Activated T-helper 1 cell treated with anti-CD3 and anti-CD28 coated beads, Interleukin-12 subunit alpha, Interleukin-12 subunit beta, Interleukin-2, Interleukin-4 antibody, amounts not matched to agents 30 ng/mL and 10 ng/mL and 1 ng/mL, durations not matched to agents 14 hours and 24 hours and 36 hours (primary cell): ENCODE results near the gene SYNE2. TPM values are rescaled to one million over a fixed set of nuclear protein-coding genes. Genes with fewer than 3 reads are reported as not detected.
"Not testable (repeated sequence)": the region's sequence is repeated elsewhere in the genome, so short reads cannot be mapped to it uniquely, and the experiment has no call there.

Experiments
- DNase-seq: peaks from one replicate; pipeline ENCODE4 v3.0.0; 2021; ENCODE audit warnings: low spot score
- H3K27ac Mint-ChIP-seq: one replicate; pipeline ENCODE4 v1.8.0; 2021; ENCODE audit warnings: mild to moderate bottlenecking, mixed read lengths
- H3K27me3 Mint-ChIP-seq: one replicate; pipeline ENCODE4 v1.8.0; 2022; ENCODE audit warnings: mild to moderate bottlenecking, moderate library complexity, mixed read lengths; ENCODE audit not compliant: insufficient read depth
- H3K36me3 Mint-ChIP-seq: one replicate; pipeline ENCODE4 v1.8.0; 2021; ENCODE audit warnings: low read depth, mixed read lengths
- H3K4me1 Mint-ChIP-seq: one replicate; pipeline ENCODE4 v1.8.0; 2021; ENCODE audit warnings: low read depth, mixed read lengths
- H3K4me3 Mint-ChIP-seq: one replicate; pipeline ENCODE4 v1.8.0; 2021; ENCODE audit warnings: mild to moderate bottlenecking, moderate library complexity, mixed read lengths
- H3K9me3 Mint-ChIP-seq: one replicate; pipeline ENCODE4 v1.8.0; 2021; ENCODE audit warnings: mixed read lengths
- intact Hi-C: fragments of 100-400 bp; cut with micrococcal nuclease; formaldehyde crosslinking; loops from one replicate; pipeline ENCODE4 v1.15.1; 2024
- total RNA-seq: library from RNA; stranded (reverse); gene quantifications from 2 replicates; pipeline ENCODE4 v1.2.3, GENCODE V29; 2022

SYNE2 gene
- total RNA-seq, 1 donor from 2014 or later: 25.1 TPM

DNA sequence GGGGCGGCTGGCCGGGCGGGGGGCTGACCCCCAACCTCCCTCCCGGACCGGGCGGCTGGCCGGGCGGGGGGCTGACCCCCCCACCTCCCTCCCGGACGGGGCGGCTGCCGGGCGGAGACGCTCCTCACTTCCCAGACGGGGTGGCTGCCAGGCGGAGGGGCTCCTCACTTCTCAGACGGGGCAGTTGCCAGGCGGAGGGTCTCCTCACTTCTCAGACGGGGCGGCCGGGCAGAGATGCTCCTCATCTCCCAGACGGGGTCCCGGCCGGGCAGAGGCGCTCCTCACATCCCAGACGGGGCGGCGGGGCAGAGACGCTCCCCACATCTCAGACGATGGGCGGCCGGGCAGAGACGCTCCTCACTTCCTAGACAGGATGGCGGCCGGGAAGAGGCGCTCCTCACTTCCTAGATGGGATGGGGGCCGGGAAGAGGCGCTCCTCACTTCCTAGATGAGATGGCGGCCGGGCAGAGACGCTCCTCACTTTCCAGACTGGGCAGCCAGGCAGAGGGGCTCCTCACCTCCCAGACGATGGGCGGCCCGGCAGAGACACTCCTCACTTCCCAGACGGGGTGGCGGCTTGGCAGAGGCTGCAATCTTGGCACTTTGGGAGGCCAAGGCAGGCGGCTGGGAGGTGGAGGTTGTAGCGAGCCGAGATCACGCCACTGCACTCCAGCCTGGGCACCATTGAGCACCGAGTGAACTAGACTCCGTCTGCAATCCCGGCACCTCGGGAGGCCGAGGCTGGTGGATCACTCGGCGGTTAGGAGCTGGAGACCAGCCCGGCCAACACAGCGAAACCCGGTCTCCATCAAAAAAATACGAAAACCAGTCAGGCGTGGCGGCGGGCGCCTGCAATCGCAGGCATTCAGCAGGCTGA, 185.3 kb downstream of the SYNE2 start:
- Mint-ChIP-seq H3K9me3 (peaks cover 11% of the 10 kb centered on the region), H3K36me3 (peaks cover 30% of the 10 kb centered on the region)
- intact Hi-C loops, H3K27ac Mint-ChIP-seq, DNase-seq, H3K27me3 Mint-ChIP-seq, H3K4me3 Mint-ChIP-seq, H3K4me1 Mint-ChIP-seq: not testable (repeated sequence)

DNA sequence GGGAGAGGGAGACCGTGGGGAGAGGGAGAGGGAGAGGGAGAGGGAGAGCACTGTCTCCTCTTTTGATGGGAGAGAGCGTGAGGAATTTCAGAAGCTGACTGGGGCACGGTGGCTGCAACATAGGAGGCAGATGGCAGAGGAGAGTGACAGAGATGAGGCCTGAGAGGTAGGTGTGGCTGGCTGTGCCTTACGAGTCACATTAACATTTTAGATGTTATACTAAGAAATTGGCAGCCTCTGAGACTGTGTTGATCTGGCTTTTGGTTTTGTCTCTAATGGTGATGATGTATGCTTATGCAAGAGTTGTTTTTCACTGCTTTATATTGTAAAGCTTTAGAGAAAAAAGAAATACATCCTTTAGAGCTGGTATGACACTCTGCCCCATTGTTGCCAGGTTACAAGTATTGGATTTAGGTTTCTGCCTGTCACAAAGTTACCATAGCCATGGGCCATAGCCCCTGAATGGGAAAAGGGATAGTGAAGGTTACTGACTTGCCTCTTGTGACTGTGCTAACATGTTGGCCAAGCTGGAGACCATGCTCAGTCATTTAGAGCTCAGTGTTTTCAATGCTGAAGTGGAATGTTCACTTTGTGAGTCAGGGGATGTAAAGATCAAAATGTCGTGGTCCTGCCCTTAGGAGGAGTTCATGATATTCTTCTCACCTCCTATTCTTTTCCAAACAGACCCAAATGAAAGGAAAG, 186.2 kb downstream of the SYNE2 start:
- Mint-ChIP-seq H3K27me3 (no peaks in the 10 kb centered on the region), H3K4me3 (no peak overlapping the region), H3K36me3 (peaks cover 31% of the 10 kb centered on the region), H3K9me3 (peaks cover 11% of the 10 kb centered on the region), H3K27ac (no peak overlapping the region), H3K4me1 (no peaks in the 10 kb centered on the region)
- no peak for DNase-seq
- intact Hi-C loops: no loop called here

DNA sequence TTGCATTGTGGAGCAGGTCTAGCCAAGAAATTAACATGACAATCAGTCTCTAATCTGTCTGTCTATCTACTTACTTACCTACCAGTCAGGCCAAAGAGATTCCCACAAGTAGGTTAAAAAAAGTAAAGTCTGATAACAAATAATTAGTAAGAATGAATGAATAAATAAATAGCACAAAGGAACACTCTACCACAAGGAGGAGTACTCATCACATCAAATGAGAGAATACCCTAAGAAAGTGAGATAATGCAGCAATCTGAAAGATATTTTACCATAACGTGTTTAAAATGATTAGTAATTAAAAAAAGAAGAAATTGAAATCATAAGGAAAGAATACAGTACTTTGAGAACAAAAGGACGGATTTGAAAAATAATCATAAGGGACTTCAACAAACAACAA, 187.2 kb downstream of the SYNE2 start:
- Mint-ChIP-seq H3K27me3 (no peaks in the 10 kb centered on the region), H3K27ac (no peak overlapping the region), H3K4me3 (no peak overlapping the region), H3K4me1 (no peaks in the 10 kb centered on the region), H3K9me3 (peaks cover 11% of the 10 kb centered on the region), H3K36me3 (peaks cover 32% of the 10 kb centered on the region)
- no peak for DNase-seq
- intact Hi-C loops: no loop called here

DNA sequence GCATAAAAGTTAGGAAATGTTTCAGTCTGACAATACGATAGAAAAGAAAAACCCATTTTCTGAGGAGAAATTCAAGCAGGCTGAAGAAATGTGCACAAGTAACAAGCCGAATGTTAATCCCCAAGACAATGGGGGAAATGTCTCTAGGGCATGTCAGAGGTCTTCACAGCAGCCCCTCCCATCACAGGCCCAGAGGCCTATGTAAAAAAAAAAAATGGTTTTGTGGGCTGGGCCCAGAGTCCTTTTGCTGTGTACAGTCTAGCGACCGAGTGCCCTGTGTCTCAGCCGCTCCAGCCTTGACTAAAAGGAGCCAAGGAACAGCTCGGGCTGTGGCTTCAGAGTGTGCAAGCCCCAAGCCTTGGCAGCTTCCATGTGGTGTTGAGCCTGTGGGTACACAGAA, 190.5 kb downstream of the SYNE2 start:
- H3K4me3 Mint-ChIP-seq, DNase-seq, H3K27ac Mint-ChIP-seq, H3K27me3 Mint-ChIP-seq, intact Hi-C loops, H3K4me1 Mint-ChIP-seq: not testable (repeated sequence)
- Mint-ChIP-seq H3K36me3 (peaks cover 32% of the 10 kb centered on the region), H3K9me3 (peaks cover 11% of the 10 kb centered on the region)

DNA sequence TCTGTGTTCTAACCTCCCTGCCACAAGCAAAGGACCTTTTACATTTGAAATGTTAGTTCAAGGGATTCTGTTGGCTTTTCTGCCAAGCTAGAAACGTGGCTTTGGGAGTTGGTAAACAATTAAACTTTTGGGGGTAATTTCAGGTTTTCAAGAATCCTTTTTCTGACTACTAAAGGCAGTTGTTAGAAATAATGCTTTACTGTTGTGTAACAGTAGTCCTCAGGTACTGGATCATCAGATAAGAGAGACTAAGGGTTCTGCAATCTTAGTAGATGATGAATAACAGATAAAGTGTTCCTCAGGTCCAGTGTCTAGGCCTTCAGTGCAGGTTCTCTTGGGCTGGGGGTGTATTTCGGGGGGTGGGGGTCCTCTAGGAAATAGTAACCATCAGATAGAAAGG, 192.3 kb downstream of the SYNE2 start:
- no peak for DNase-seq
- H3K4me1 Mint-ChIP-seq: no peaks in the 10 kb centered on the region
- no peaks in the 10 kb centered on the region for H3K27me3 Mint-ChIP-seq
- no peak overlapping the region for H3K4me3 Mint-ChIP-seq
- peaks cover 11% of the 10 kb centered on the region for H3K9me3 Mint-ChIP-seq
- peaks cover 25% of the 10 kb centered on the region for H3K36me3 Mint-ChIP-seq
- no peak overlapping the region for H3K27ac Mint-ChIP-seq
- intact Hi-C loops: no loop called here

DNA sequence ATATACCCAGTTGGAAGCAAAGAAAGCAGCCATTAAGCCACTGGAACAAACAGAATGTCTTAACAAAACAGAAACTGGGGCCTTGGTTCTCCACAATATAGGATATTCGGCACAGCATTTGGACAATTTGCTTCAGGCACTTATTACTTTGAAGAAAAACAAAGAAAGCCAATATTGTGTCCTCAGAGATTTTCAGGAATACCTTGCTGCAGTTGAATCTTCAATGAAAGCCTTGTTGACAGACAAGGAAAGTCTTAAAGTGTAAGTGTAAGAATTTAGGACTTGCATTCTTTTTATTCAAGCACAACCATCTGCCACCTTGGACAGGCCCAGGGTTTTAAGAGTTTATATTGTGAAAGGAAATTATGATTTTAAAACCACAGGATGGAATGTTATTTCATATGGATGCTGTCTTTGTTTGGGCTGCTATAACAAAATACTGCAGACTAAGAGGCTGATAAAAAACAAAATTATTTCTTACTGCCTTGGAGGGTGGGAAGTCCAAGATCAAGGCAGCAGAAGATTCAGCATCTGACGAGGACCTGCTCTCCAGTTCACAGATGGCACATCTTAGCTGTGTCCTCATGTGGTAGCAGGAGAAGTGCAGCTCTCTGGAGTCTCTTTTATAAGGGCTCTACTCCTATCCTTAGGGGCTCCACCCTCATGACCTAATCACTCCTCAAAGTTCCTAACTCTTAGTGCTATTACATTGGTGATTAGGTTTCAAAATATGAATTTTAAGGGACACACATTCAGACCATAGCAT, 197.0 kb downstream of the SYNE2 start:
- Mint-ChIP-seq H3K36me3 (peaks cover 28% of the 10 kb centered on the region), H3K4me3 (no peak overlapping the region), H3K27me3 (no peaks in the 10 kb centered on the region), H3K4me1 (no peaks in the 10 kb centered on the region), H3K9me3 (no peaks in the 10 kb centered on the region), H3K27ac (no peak overlapping the region)
- intact Hi-C loops: no loop called here
- no peak for DNase-seq

DNA sequence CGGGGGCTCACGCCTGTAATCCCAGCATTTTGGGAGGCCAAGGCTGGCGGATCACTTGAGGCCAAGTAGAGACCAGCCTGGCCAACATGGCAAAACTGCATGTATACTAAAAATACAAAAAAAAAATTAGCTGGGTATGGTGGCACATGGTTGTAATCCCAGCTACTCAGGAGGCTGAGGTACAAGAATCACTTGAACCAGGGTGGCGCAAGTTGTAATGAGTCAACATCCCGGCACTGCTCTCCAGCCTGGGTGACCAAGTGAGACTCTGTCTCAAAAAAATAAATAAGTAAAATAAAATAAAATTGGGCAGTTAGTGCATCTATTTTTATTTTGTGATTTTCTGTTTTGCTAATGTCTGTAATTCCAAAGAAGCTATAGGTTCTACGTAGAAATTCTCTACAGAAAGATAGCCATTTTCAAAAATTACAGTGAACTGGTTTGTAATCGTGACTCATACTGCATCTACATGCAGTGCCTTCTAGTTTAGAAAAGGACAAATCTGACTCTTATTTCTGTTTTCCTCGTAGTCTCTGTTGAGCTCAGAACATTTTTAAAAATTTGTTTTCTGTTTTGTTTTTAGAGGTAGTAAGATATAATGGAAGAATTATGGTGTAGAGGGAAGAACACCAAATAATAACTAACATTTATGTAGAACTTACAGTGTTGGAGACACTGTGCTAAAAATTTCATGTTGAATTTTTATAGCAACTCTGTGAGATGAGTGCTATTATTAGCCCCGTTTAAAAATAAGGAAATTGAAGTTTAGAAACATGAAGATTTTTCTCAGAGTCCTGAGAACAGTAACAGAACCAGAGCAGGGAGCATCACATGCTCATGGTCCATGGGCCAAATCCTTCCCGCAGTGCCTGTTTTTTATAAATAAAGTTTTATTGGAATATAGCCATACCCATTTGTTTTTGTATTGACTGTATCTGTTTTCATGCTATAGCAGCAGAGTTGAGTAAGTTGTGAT, 201.2 kb downstream of the SYNE2 start:
- no peak overlapping the region for H3K27ac Mint-ChIP-seq
- no peaks in the 10 kb centered on the region for H3K27me3 Mint-ChIP-seq
- no peaks in the 10 kb centered on the region for H3K4me1 Mint-ChIP-seq
- intact Hi-C loops: no loop called here
- no peak overlapping the region for H3K4me3 Mint-ChIP-seq
- peaks cover 36% of the 10 kb centered on the region for H3K36me3 Mint-ChIP-seq
- no peaks in the 10 kb centered on the region for H3K9me3 Mint-ChIP-seq
- no peak for DNase-seq

DNA sequence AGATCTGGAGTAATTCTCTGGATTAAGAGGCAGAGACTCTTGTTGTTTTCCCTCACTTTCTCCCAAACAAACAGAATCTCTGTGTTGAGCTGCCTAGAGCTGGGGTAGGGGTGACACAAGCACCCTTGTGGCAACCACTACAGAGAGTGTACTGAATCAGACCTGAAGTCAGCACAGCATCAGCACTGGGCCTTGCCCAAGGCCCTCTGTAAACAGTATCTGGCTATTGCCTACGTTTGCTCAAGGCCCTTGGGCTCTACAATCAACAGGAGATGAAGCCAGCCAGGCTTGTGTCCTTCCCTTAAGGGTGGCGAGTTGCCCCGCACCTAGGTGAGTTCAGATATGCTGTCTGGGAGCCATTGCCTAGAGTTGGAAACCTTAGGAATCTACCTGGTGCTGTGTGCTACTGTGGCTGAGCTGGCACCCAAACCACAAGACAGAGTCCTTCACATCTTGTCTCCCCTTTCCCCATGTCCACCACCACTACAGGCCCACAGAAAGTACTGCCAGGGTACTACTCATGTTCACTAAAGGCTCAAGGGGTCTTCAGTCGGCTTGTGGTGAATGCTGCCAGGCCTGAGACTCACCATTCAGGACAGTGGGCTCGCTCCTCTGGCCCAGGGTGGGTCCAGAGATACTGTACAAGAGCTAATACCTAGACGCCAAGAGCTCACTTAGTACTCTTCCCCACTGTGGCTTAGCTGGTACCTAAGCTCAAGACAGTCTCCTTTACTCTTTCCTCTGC, 206.8 kb downstream of the SYNE2 start:
- Mint-ChIP-seq H3K4me3 (no peak overlapping the region), H3K27me3 (no peaks in the 10 kb centered on the region), H3K9me3 (no peaks in the 10 kb centered on the region), H3K36me3 (peaks cover 25% of the 10 kb centered on the region), H3K4me1 (no peaks in the 10 kb centered on the region), H3K27ac (no peak overlapping the region)
- DNase-seq: no peak
- intact Hi-C loops: loop anchor here (2.0 kb wide), 1 partner anchor 243 kb away; no protein-coding TSS in a partner anchor

DNA sequence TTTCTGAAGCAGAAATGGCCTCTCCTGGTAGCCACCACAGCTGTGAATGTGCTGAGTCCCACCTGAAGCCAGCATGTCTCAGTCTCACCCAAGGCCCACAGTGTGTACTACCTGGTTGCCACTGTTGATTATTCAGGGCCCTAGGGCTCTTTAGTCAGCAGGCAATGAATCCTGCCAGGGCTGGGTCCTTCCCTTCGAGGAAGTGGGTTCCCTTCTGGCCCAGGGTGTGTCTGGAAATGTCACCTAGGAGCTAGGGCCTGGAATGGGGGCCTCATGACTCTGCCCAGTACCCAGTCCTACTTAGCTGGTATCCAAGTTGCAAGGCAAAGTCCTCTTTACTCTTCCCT, 207.4 kb downstream of the SYNE2 start:
- Mint-ChIP-seq H3K9me3 (no peaks in the 10 kb centered on the region), H3K27me3 (no peaks in the 10 kb centered on the region), H3K36me3 (peaks cover 24% of the 10 kb centered on the region), H3K27ac (no peak overlapping the region), H3K4me3 (no peak overlapping the region), H3K4me1 (no peaks in the 10 kb centered on the region)
- DNase-seq: no peak
- intact Hi-C loops: loop anchor here (2.0 kb wide), 1 partner anchor 243 kb away; no protein-coding TSS in a partner anchor

DNA sequence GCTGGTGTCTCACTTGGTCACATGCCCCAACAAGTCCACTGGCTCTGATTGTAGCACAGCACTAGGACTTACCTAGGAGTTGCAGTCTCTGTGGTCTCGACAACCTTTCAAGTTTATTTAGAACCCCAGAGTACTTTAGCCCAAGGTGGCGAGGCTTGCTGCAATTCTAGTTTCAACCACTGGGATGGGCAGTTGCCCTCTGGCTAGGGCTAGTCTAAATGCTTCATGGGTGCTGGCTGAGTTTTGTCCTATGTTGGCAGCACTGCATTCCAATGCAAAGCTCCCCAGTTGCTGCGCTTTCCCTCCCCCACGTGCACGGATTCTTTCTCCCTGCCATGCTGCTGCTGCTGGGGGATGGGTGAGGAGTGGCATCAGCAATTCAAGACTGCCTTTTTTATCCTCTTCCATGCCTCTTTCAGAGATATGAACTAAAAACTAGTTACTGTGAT, 207.9 kb downstream of the SYNE2 start:
- Mint-ChIP-seq H3K4me1 (no peaks in the 10 kb centered on the region), H3K9me3 (no peaks in the 10 kb centered on the region), H3K27me3 (no peaks in the 10 kb centered on the region), H3K36me3 (peaks cover 26% of the 10 kb centered on the region), H3K27ac (no peak overlapping the region), H3K4me3 (no peak overlapping the region)
- intact Hi-C loops: loop anchor here (2.0 kb wide), 1 partner anchor 242 kb away; no protein-coding TSS in a partner anchor
- DNase-seq: no peak

DNA sequence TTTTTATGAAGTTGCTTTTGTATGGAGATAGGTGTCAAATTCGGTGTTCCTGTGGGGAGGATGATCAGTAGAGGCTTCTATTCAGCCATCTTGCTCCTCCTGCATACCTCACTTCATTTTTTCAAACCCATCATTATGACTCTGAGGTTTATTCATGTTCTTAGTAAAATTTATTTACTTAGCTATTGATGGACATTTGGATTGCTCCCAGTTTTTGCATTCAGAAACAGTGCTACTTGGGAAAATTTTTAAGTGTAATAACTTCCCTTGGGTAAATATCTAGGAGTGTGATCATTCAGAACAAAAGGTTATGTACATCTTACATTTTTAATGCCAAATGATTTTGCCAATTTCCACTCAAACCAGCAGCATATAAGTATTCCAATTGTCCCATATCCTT, 208.3 kb downstream of the SYNE2 start:
- H3K9me3 Mint-ChIP-seq: no peaks in the 10 kb centered on the region
- H3K4me1 Mint-ChIP-seq: no peaks in the 10 kb centered on the region
- intact Hi-C loops: loop anchor here (2.0 kb wide), 1 partner anchor 242 kb away; no protein-coding TSS in a partner anchor
- H3K4me3 Mint-ChIP-seq: no peak overlapping the region
- no peak overlapping the region for H3K27ac Mint-ChIP-seq
- no peak for DNase-seq
- peaks cover 22% of the 10 kb centered on the region for H3K36me3 Mint-ChIP-seq
- no peaks in the 10 kb centered on the region for H3K27me3 Mint-ChIP-seq
